Smooth muscle cell (in vitro differentiated cells): ENCODE results near the gene DDOST. TPM values are rescaled to one million over a fixed set of nuclear protein-coding genes. Genes with fewer than 3 reads are reported as not detected.

Experiments used
- DNase-seq: peaks from one replicate; lab custom pipeline; 2025; ENCODE audit not compliant: unreplicated experiment; lab: John Stamatoyannopoulos, UW
- H2AFZ ChIP-seq: fragments of 200-600 bp; sonication (generic); 2 replicates; pipeline ENCODE4 v1.6.0; 2016; ENCODE audit warnings: antibody characterized with exemption, low read depth, mild to moderate bottlenecking
- H3F3A ChIP-seq: fragments of 200-600 bp; sonication (generic); 2 replicates; pipeline ENCODE4 v1.6.0; 2017; ENCODE audit warnings: antibody characterized with exemption, low read depth
- H3K27ac ChIP-seq: fragments of 200-600 bp; sonication (generic); 2 replicates; pipeline ENCODE4 v1.5.1; 2016; ENCODE audit warnings: low read depth, mild to moderate bottlenecking
- H3K27me3 ChIP-seq: fragments of 200-600 bp; sonication (generic); 2 replicates; pipeline ENCODE4 v1.6.1; 2016; ENCODE audit warnings: low read depth, mild to moderate bottlenecking
- H3K36me3 ChIP-seq: fragments of 200-600 bp; sonication (generic); 2 replicates; pipeline ENCODE4 v1.5.1; 2016; ENCODE audit warnings: low read depth
- H3K4me1 ChIP-seq: fragments of 200-600 bp; sonication (generic); 2 replicates; pipeline ENCODE4 v1.5.1; 2016; ENCODE audit warnings: low read depth
- H3K4me2 ChIP-seq: fragments of 200-600 bp; sonication (generic); 2 replicates; pipeline ENCODE4 v1.6.0; 2016; ENCODE audit warnings: mild to moderate bottlenecking
- H3K4me3 ChIP-seq: fragments of 200-600 bp; sonication (generic); 2 replicates; pipeline ENCODE4 v1.5.1; 2016; ENCODE audit warnings: mild to moderate bottlenecking
- H3K79me2 ChIP-seq: fragments of 200-600 bp; sonication (generic); 2 replicates; pipeline ENCODE4 v1.6.0; 2016; ENCODE audit warnings: low read depth, mild to moderate bottlenecking
- H3K9ac ChIP-seq: fragments of 200-600 bp; sonication (generic); 2 replicates; pipeline ENCODE4 v1.6.0; 2016; ENCODE audit warnings: low read depth
- H3K9me3 ChIP-seq: fragments of 200-600 bp; sonication (generic); replicated peaks from 2 replicates; pipeline ENCODE4 v1.5.1; 2016; ENCODE audit warnings: low read depth
- H4K20me1 ChIP-seq: fragments of 200-600 bp; sonication (generic); 2 replicates; pipeline ENCODE4 v1.6.0; 2016; ENCODE audit warnings: low read depth
- WGBS: methylation state at CpG from one replicate; pipeline ENCODE4 v1.1.7; 2016; ENCODE audit warnings: low lambda C conversion rate; 5-methylcytosine and 5-hydroxymethylcytosine counted together
- polyA plus RNA-seq: library from polyadenylated mRNA; unstranded; fragments of >200 nt; fragmentation: Nextera tagmentation; extraction: Ambion mirVana; gene quantifications from 2 replicates; pipeline ENCODE4 v1.2.1, GENCODE V29; 2016
- total RNA-seq: library from RNA; depleted of rRNA; stranded (reverse); fragments of >200 nt; gene quantifications from 2 replicates; pipeline ENCODE4 v1.2.3, GENCODE V29; 2014
- TF ChIP-seq, protein P1 (sequence below): fragments of 200-600 bp; sonication (generic); IDR thresholded peaks from 2 replicates; pipeline ENCODE4 v1.5.1; 2017; ENCODE audit warnings: borderline replicate concordance, mild to moderate bottlenecking, antibody characterized with exemption; ENCODE audit not compliant: insufficient read depth, poor library complexity, severe bottlenecking

Gene DDOST
- total and polyA plus RNA-seq, 2 experiments from 2014 or later, result 267 to 439 TPM

GRCh38 chr1:20662110-20662475 is 924 bp upstream of the DDOST start:
- Histone ChIP-seq H3K79me2 (peaks cover 36% of the 10 kb centered on the region), H3F3A (no peaks in the 10 kb centered on the region), H3K27ac (no peak overlapping the region), H3K36me3 (no peaks in the 10 kb centered on the region), H2AFZ (peak overlapping the region; percentile 61), H3K4me2 (peak overlapping the region; percentile 93), H3K27me3 (no peaks in the 10 kb centered on the region), H4K20me1 (peaks cover 5% of the 10 kb centered on the region), H3K9me3 (no peaks in the 10 kb centered on the region), H3K9ac (peak overlapping the region; percentile 55), H3K4me3 (peak overlapping the region; percentile 66), H3K4me1 (peaks cover 6% of the 10 kb centered on the region)
- TF ChIP-seq, protein P1, sequence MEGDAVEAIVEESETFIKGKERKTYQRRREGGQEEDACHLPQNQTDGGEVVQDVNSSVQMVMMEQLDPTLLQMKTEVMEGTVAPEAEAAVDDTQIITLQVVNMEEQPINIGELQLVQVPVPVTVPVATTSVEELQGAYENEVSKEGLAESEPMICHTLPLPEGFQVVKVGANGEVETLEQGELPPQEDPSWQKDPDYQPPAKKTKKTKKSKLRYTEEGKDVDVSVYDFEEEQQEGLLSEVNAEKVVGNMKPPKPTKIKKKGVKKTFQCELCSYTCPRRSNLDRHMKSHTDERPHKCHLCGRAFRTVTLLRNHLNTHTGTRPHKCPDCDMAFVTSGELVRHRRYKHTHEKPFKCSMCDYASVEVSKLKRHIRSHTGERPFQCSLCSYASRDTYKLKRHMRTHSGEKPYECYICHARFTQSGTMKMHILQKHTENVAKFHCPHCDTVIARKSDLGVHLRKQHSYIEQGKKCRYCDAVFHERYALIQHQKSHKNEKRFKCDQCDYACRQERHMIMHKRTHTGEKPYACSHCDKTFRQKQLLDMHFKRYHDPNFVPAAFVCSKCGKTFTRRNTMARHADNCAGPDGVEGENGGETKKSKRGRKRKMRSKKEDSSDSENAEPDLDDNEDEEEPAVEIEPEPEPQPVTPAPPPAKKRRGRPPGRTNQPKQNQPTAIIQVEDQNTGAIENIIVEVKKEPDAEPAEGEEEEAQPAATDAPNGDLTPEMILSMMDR, result no peak
- 73% methylated on average over 7 of the region's 7 CpGs for WGBS
- no peak for DNase-seq

- no peaks in the 10 kb centered on the region for H3K9me3 ChIP-seq
- peak overlapping the region; percentile 1 for H2AFZ ChIP-seq
- H3K4me2 ChIP-seq, result peak overlapping the region; percentile 85
- 2% methylated on average over 17 of the region's 20 CpGs for WGBS
- H3K4me3 ChIP-seq, result peak overlapping the region; percentile 66
- peaks cover 6% of the 10 kb centered on the region for H3K4me1 ChIP-seq
- H3K79me2 ChIP-seq, result peaks cover 38% of the 10 kb centered on the region
- no peak for DNase-seq
- H4K20me1 ChIP-seq, result peaks cover 18% of the 10 kb centered on the region
- H3K9ac ChIP-seq, result peak overlapping the region; percentile 55
- H3K36me3 ChIP-seq, result no peaks in the 10 kb centered on the region
- H3K27ac ChIP-seq, result no peak overlapping the region
- no peaks in the 10 kb centered on the region for H3F3A ChIP-seq
- no peaks in the 10 kb centered on the region for H3K27me3 ChIP-seq
- TF ChIP-seq, protein P1, result no peak
These were observed 342 bp downstream of the DDOST start for GRCh38 chr1:20660847-20661206.

- Histone ChIP-seq H4K20me1 (peaks cover 20% of the 10 kb centered on the region), H3K4me3 (peak overlapping the region; percentile 66), H3K4me1 (peaks cover 6% of the 10 kb centered on the region), H3F3A (no peaks in the 10 kb centered on the region), H2AFZ (peak overlapping the region; percentile 1), H3K27ac (no peak overlapping the region), H3K9me3 (no peaks in the 10 kb centered on the region), H3K9ac (peak overlapping the region; percentile 55), H3K79me2 (peaks cover 38% of the 10 kb centered on the region), H3K36me3 (no peaks in the 10 kb centered on the region), H3K4me2 (peak overlapping the region; percentile 85), H3K27me3 (no peaks in the 10 kb centered on the region)
- TF ChIP-seq, protein P1, result no peak
- no peak for DNase-seq
- WGBS, result 31% methylated on average over 3 of the region's 3 CpGs
These were observed 806 bp downstream of the DDOST start for GRCh38 chr1:20660363-20660762.

GRCh38 chr1:20658166-20658915 is 2.8 kb downstream of the DDOST start:
- Histone ChIP-seq H3K4me2 (no peak overlapping the region), H3K9me3 (no peaks in the 10 kb centered on the region), H3K27me3 (no peaks in the 10 kb centered on the region), H3K79me2 (peaks cover 38% of the 10 kb centered on the region), H3F3A (no peaks in the 10 kb centered on the region), H3K27ac (no peak overlapping the region), H3K4me3 (no peak overlapping the region), H3K9ac (no peak overlapping the region), H4K20me1 (peaks cover 20% of the 10 kb centered on the region), H3K4me1 (peaks cover 6% of the 10 kb centered on the region), H2AFZ (no peak overlapping the region), H3K36me3 (peaks cover under 1% of the 10 kb centered on the region)
- DNase-seq, result no peak
- 94% methylated on average over 16 of the region's 16 CpGs for WGBS
- TF ChIP-seq, protein P1, result no peak
